Trophoblast cell (in vitro differentiated cells and primary cell): ENCODE measurements around the gene DPP8.
A peak's percentile ranks its signal among the peaks of the same experiment; 100 is the strongest.
"Not testable (repeated sequence)": the region's sequence is repeated elsewhere in the genome, so short reads cannot be mapped to it uniquely, and the experiment has no call there.

Experiments used
- DNase-seq, 2 donors: peaks; one replicate each; pipeline ENCODE4 v3.0.0-alpha.2; 2016
- H2AFZ ChIP-seq: 2 replicates; pipeline ENCODE4 v1.6.1; 2013; ENCODE audit warnings: low read length, moderate library complexity, mild to moderate bottlenecking; ENCODE audit not compliant: insufficient read depth, poor library complexity
- H2AK5ac ChIP-seq: 2 replicates; pipeline ENCODE4 v1.6.1; 2013; ENCODE audit warnings: mild to moderate bottlenecking, low read length
- H2BK120ac ChIP-seq: 2 replicates; pipeline ENCODE4 v1.6.1; 2013; ENCODE audit warnings: low read length, mild to moderate bottlenecking, moderate library complexity; ENCODE audit not compliant: insufficient read depth, poor library complexity
- H2BK12ac ChIP-seq: 2 replicates; pipeline ENCODE4 v1.6.1; 2013; ENCODE audit warnings: mild to moderate bottlenecking, low read length, moderate library complexity
- H2BK5ac ChIP-seq: 2 replicates; pipeline ENCODE4 v1.6.1; 2013; ENCODE audit warnings: low read length, low read depth, moderate library complexity, mild to moderate bottlenecking; ENCODE audit not compliant: poor library complexity
- H3K14ac ChIP-seq: 2 replicates; pipeline ENCODE4 v1.6.1; 2013; ENCODE audit warnings: mild to moderate bottlenecking, low read length
- H3K18ac ChIP-seq: 2 replicates; pipeline ENCODE4 v1.6.1; 2013; ENCODE audit warnings: mild to moderate bottlenecking, low read length
- H3K23ac ChIP-seq: 2 replicates; pipeline ENCODE4 v1.6.1; 2013; ENCODE audit warnings: low read length
- H3K27ac ChIP-seq: 2 replicates; pipeline ENCODE4 v1.5.1; 2013; ENCODE audit warnings: low read depth, mild to moderate bottlenecking, inconsistent platforms, low read length, moderate library complexity
- H3K27me3 ChIP-seq: 2 replicates; pipeline ENCODE4 v1.6.1; 2013; ENCODE audit warnings: inconsistent platforms, mild to moderate bottlenecking, low read length, moderate library complexity; ENCODE audit not compliant: insufficient read depth
- H3K36me3 ChIP-seq, 2 experiments: 1 replicate in 1 of 2; 2 replicates in 1 of 2; pipeline ENCODE4 v1.6.1; 2013; ENCODE audit warnings: low read length in 2 of 2, mild to moderate bottlenecking in 2 of 2, moderate library complexity in 1 of 2; ENCODE audit not compliant: insufficient read depth in 2 of 2, control insufficient read depth in 1 of 2
- H3K4ac ChIP-seq: 2 replicates; pipeline ENCODE4 v1.6.1; 2013; ENCODE audit warnings: low read depth, mild to moderate bottlenecking, low read length, moderate library complexity
- H3K4me1 ChIP-seq, 2 experiments: 1 replicate in 1 of 2; 2 replicates in 1 of 2; pipeline ENCODE4 v1.6.1; 2013; ENCODE audit warnings: low read length in 2 of 2, mild to moderate bottlenecking in 2 of 2, moderate library complexity in 1 of 2; ENCODE audit not compliant: insufficient read depth in 2 of 2, control insufficient read depth in 1 of 2
- H3K4me2 ChIP-seq: 2 replicates; pipeline ENCODE4 v1.6.1; 2013; ENCODE audit warnings: inconsistent platforms, mild to moderate bottlenecking, low read length, moderate library complexity
- H3K4me3 ChIP-seq: 2 replicates; pipeline ENCODE4 v1.5.1; 2013; ENCODE audit warnings: mild to moderate bottlenecking, low read depth, low read length, inconsistent platforms
- H3K79me1 ChIP-seq: one replicate; pipeline ENCODE4 v1.6.1; 2013; ENCODE audit warnings: low read length
- H3K79me2 ChIP-seq: 2 replicates; pipeline ENCODE4 v1.6.1; 2013; ENCODE audit warnings: low read length, mild to moderate bottlenecking; ENCODE audit not compliant: control insufficient read depth, insufficient read depth, poor library complexity
- H3K9ac ChIP-seq: 2 replicates; pipeline ENCODE4 v1.6.1; 2013; ENCODE audit warnings: mild to moderate bottlenecking, low read length
- H3K9me3 ChIP-seq: 2 replicates; pipeline ENCODE4 v1.6.1; 2013; ENCODE audit warnings: low read depth, mild to moderate bottlenecking, control low read depth, inconsistent platforms, low read length; ENCODE audit not compliant: insufficient read depth
- H4K12ac ChIP-seq: 2 replicates; pipeline ENCODE4 v1.6.1; 2013; ENCODE audit warnings: low read depth, mild to moderate bottlenecking, low read length, moderate library complexity
- H4K8ac ChIP-seq: 2 replicates; pipeline ENCODE4 v1.6.1; 2013; ENCODE audit warnings: low read depth, mild to moderate bottlenecking, low read length, moderate library complexity
- H4K91ac ChIP-seq: one replicate; pipeline ENCODE4 v1.6.1; 2013; ENCODE audit warnings: low read depth, mild to moderate bottlenecking, low read length, moderate library complexity
- WGBS: extraction: QIAGEN DNeasy Blood & Tissue Kit; methylation state at CpG from one replicate; pipeline ENCODE4 v1.1.7; 2013; ENCODE audit warnings: missing lambda C conversion rate; ENCODE audit not compliant: insufficient read length, insufficient coverage; ENCODE audit errors: extremely low coverage; 5-methylcytosine and 5-hydroxymethylcytosine counted together

DPP8 gene

DNA sequence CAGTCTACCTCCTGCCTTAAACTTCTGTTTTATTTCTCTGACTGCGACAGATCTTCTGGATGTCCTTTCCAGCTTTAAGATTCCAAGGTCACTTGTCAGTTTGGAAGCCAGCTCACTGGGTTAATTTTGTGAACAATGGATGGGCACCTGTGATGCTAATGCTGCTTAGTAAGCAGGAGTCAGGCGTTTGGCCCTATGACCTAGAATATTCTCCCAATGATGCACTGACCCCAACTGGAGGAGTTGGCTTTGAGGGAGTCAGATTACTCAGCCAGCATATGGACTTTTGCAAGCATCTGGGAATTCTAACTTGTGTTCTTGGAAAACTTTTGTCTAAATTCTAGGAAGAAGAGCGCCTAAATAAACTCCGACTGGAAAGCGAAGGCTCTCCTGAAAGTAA lies 40.8 kb upstream of the DPP8 start:
- H3K4me3 ChIP-seq: no peak overlapping the region
- H3K79me2 ChIP-seq: no peaks in the 10 kb centered on the region
- H3K18ac ChIP-seq: no peak overlapping the region
- no peaks in the 10 kb centered on the region for H3K27me3 ChIP-seq
- no peak overlapping the region for H4K91ac ChIP-seq
- no peak overlapping the region for H3K14ac ChIP-seq
- H2BK120ac ChIP-seq: no peak overlapping the region
- no peaks in the 10 kb centered on the region for H3K9me3 ChIP-seq
- no peak overlapping the region for H3K9ac ChIP-seq
- no peak overlapping the region for H2BK12ac ChIP-seq
- H3K4ac ChIP-seq: no peak overlapping the region
- no peak overlapping the region for H3K27ac ChIP-seq
- no peak overlapping the region for H2AFZ ChIP-seq
- H3K23ac ChIP-seq: no peak overlapping the region
- no peak for DNase-seq
- H3K79me1 ChIP-seq: peaks cover 6% of the 10 kb centered on the region
- H3K4me2 ChIP-seq: no peak overlapping the region
- H4K8ac ChIP-seq: no peak overlapping the region
- H4K12ac ChIP-seq: no peak overlapping the region
- peak overlapping the region; percentile 41 for H2AK5ac ChIP-seq
- peaks cover 6 to 10% of the 10 kb centered on the region in 2 experiments for H3K4me1 ChIP-seq
- peaks cover 2 to 17% of the 10 kb centered on the region in 2 experiments for H3K36me3 ChIP-seq
- H2BK5ac ChIP-seq: no peak overlapping the region
- WGBS: no CpG with 5 or more reads among the region's 5 CpGs

DNA sequence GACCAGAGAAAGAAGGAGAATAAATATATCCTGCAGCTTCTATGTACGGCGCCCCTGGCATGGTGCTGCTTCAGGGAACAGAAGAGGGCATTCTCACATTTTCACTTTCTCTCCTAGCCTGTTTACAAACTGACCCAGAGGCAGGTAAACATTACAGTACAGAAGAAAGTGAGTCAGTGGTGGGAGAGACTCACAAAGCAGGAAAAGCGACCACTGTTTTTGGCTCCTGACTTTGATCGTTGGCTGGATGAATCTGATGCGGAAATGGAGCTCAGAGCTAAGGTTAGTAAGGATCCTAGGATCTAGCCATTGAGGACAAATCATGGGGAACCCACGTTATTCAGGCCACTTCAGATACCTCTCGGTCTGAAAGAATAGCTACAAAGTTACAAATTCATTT lies 39.1 kb upstream of the DPP8 start:
- H3K4ac ChIP-seq: no peak overlapping the region
- no peak overlapping the region for H4K12ac ChIP-seq
- H2BK5ac ChIP-seq: no peak overlapping the region
- WGBS: no CpG with 5 or more reads among the region's 7 CpGs
- H2BK120ac ChIP-seq: no peak overlapping the region
- peak overlapping the region; percentile 32 for H3K4me3 ChIP-seq
- H3K4me2 ChIP-seq: no peak overlapping the region
- H2AK5ac ChIP-seq: no peak overlapping the region
- no peaks in the 10 kb centered on the region for H3K27me3 ChIP-seq
- no peak overlapping the region for H3K27ac ChIP-seq
- no peak overlapping the region for H2AFZ ChIP-seq
- no peak overlapping the region for H3K14ac ChIP-seq
- no peak overlapping the region for H3K18ac ChIP-seq
- H4K8ac ChIP-seq: no peak overlapping the region
- peaks cover 2 to 17% of the 10 kb centered on the region in 2 experiments for H3K36me3 ChIP-seq
- H3K23ac ChIP-seq: no peak overlapping the region
- no peaks in the 10 kb centered on the region for H3K79me2 ChIP-seq
- no peak overlapping the region for H4K91ac ChIP-seq
- peaks cover 4% of the 10 kb centered on the region for H3K79me1 ChIP-seq
- no peak overlapping the region for H3K9ac ChIP-seq
- H3K4me1 ChIP-seq: peaks cover 5 to 9% of the 10 kb centered on the region in 2 experiments
- no peak overlapping the region for H2BK12ac ChIP-seq
- H3K9me3 ChIP-seq: no peaks in the 10 kb centered on the region
- DNase-seq: no peak

DNA sequence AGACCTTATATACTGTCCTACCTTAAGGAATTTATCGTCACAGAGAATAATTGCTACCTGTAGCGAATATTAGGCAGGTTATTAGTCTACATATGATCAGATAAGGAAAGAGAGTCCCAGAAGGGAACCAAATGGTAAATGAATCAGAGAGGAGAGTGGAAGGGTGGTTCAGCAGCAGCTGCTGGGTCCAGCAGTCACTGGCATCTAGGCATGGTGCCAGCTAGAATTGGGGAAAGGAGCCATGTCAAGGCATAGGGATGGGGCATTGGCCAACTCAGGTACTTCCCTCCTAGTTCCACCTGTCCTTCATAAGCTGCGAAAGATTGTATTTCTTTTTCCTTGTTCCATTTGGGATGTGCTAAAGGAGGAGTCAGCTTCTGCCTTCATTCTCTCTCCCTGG lies 36.2 kb upstream of the DPP8 start:
- Histone ChIP-seq H3K4ac (no peak overlapping the region), H3K36me3 (peaks cover 2 to 11% of the 10 kb centered on the region in 2 experiments), H3K4me2 (no peak overlapping the region), H2BK5ac (no peak overlapping the region), H2AK5ac (no peak overlapping the region), H4K91ac (no peak overlapping the region), H3K27ac (no peak overlapping the region), H3K4me1 (peaks cover 0 to 2% of the 10 kb centered on the region in 2 experiments), H4K8ac (no peak overlapping the region), H2BK12ac (no peak overlapping the region), H3K9me3 (no peaks in the 10 kb centered on the region), H3K27me3 (no peaks in the 10 kb centered on the region), H3K23ac (no peak overlapping the region), H4K12ac (no peak overlapping the region), H3K18ac (no peak overlapping the region), H3K79me1 (no peaks in the 10 kb centered on the region), H3K79me2 (no peaks in the 10 kb centered on the region), H2AFZ (no peak overlapping the region), H3K14ac (no peak overlapping the region), H3K9ac (no peak overlapping the region), H3K4me3 (no peak overlapping the region), H2BK120ac (no peak overlapping the region)
- no CpG with 5 or more reads among the region's 3 CpGs for WGBS
- no peak for DNase-seq

- H2BK12ac ChIP-seq, H3K4me3 ChIP-seq, H4K8ac ChIP-seq, H3K79me2 ChIP-seq, H3K14ac ChIP-seq, H2BK120ac ChIP-seq, H3K79me1 ChIP-seq, H3K23ac ChIP-seq, H3K36me3 ChIP-seq, H2BK5ac ChIP-seq, H2AFZ ChIP-seq, H3K4me1 ChIP-seq, H3K27ac ChIP-seq, H3K27me3 ChIP-seq, H2AK5ac ChIP-seq, H3K4me2 ChIP-seq, H3K9me3 ChIP-seq, H3K9ac ChIP-seq, H3K4ac ChIP-seq, H3K18ac ChIP-seq, H4K12ac ChIP-seq, H4K91ac ChIP-seq, DNase-seq: not testable (repeated sequence)
- no CpG with 5 or more reads among the region's 6 CpGs for WGBS
These were observed 35.4 kb upstream of the DPP8 start for GRCh38 chr15:65552851-65553250.
